ENCODE results near the gene RFXAP.

RFXAP gene

GRCh38 chr13:36817996-36818803 is 822 bp upstream of the RFXAP start:
- DNase-seq (ENCODE audit: low read depth): no peak

GRCh38 chr13:36819739-36820090 is 693 bp downstream of the RFXAP start:
- DNase-seq (ENCODE audit: low read depth): peak; percentile 47

- DNase-seq (ENCODE audit: low read depth): no peak
Measured at GRCh38 chr13:36820222-36820621, 1.2 kb downstream of the RFXAP start.

- DNase-seq (ENCODE audit: low read depth): peak; percentile 39
Measured at GRCh38 chr13:36822785-36823184, 3.8 kb downstream of the RFXAP start.

- DNase-seq (ENCODE audit: low read depth): no peak
Measured at GRCh38 chr13:36829753-36830152, 10.7 kb downstream of the RFXAP start.

GRCh38 chr13:36831291-36831690 is 12.3 kb downstream of the RFXAP start:
- no peak for DNase-seq (ENCODE audit: low read depth)

GRCh38 chr13:36834299-36834698 is 15.3 kb downstream of the RFXAP start:
- DNase-seq (ENCODE audit: low read depth): peak; percentile 23

GRCh38 chr13:36837354-36838092 is 18.5 kb downstream of the RFXAP start:
- no peak for DNase-seq (ENCODE audit: low read depth)

- DNase-seq (ENCODE audit: low read depth): peak; percentile 25
Measured at GRCh38 chr13:36839281-36839680, 20.3 kb downstream of the RFXAP start.

GRCh38 chr13:36839981-36840380 is 21.0 kb downstream of the RFXAP start:
- no peak for DNase-seq (ENCODE audit: low read depth)

- DNase-seq (ENCODE audit: low read depth): no peak
Measured at GRCh38 chr13:36840718-36841250, 21.8 kb downstream of the RFXAP start.

GRCh38 chr13:36841391-36841790 is 22.4 kb downstream of the RFXAP start:
- DNase-seq (ENCODE audit: low read depth): peak; percentile 13

GRCh38 chr13:36847606-36848005 is 28.6 kb downstream of the RFXAP start:
- no peak for DNase-seq (ENCODE audit: low read depth)

- DNase-seq (ENCODE audit: low read depth): peak; percentile 47
Measured at GRCh38 chr13:36848199-36848982, 29.4 kb downstream of the RFXAP start.

GRCh38 chr13:36850790-36851438 is 31.9 kb downstream of the RFXAP start:
- no peak for DNase-seq (ENCODE audit: low read depth)

GRCh38 chr13:36857253-36857652 is 38.2 kb downstream of the RFXAP start:
- DNase-seq (ENCODE audit: low read depth): no peak

GRCh38 chr13:36858290-36858689 is 39.3 kb downstream of the RFXAP start:
- DNase-seq (ENCODE audit: low read depth): peak; percentile 60

GRCh38 chr13:36859259-36859658 is 40.2 kb downstream of the RFXAP start:
- DNase-seq (ENCODE audit: low read depth): no peak

GRCh38 chr13:36862002-36862685 is 43.1 kb downstream of the RFXAP start:
- no peak for DNase-seq (ENCODE audit: low read depth)

GRCh38 chr13:36862722-36863121 is 43.7 kb downstream of the RFXAP start:
- no peak for DNase-seq (ENCODE audit: low read depth)

GRCh38 chr13:36865265-36865664 is 46.2 kb downstream of the RFXAP start:
- DNase-seq (ENCODE audit: low read depth): no peak
